IMR-90 (cell line): Measurements from ENCODE around the gene MAN2A1.

Source experiments
- BHLHE40 ChIP-seq: fragments of 150-350 bp; IDR thresholded peaks from 2 replicates; pipeline ENCODE4 v1.6.1; 2016; ENCODE audit warnings: mild to moderate bottlenecking, low read depth, low read length
- CTCF ChIP-seq: conservative IDR thresholded peaks from 2 replicates; pipeline ENCODE4 v1.5.1; 2012; ENCODE audit warnings: mild to moderate bottlenecking, low read depth, low read length, improper control_type of control experiment
- ELK1 ChIP-seq: fragments of 150-350 bp; IDR thresholded peaks from 2 replicates; pipeline ENCODE4 v1.6.1; 2016; ENCODE audit warnings: low read depth, mild to moderate bottlenecking, low read length, moderate library complexity, borderline replicate concordance
- MAFK ChIP-seq: IDR thresholded peaks from 2 replicates; pipeline ENCODE4 v1.6.1; 2012; ENCODE audit warnings: low read depth, low read length, improper control_type of control experiment
- NFE2L2 ChIP-seq: fragments of 150-350 bp; IDR thresholded peaks from 2 replicates; pipeline ENCODE4 v1.6.1; 2016; ENCODE audit warnings: low read depth, mild to moderate bottlenecking, low read length
- POLR2A ChIP-seq: IDR thresholded peaks from 2 replicates; pipeline ENCODE4 v1.6.1; 2012; ENCODE audit warnings: mild to moderate bottlenecking, low read depth, low read length
- RAD21 ChIP-seq: IDR thresholded peaks from 2 replicates; pipeline ENCODE4 v1.6.1; 2012; ENCODE audit warnings: low read length, improper control_type of control experiment

GRCh38 chr5:109703829-109704228 is 14.1 kb downstream of the MAN2A1 start:
- TF ChIP-seq CTCF (no peak), POLR2A (no peak), NFE2L2 (no peak), ELK1 (no peak), MAFK (no peak), RAD21 (no peak), BHLHE40 (no peak)
